Stimulated activated CD4-positive, alpha-beta T cell treated with anti-CD3 and anti-CD28 coated beads, Interleukin-1b, Interleukin-23, amount 100 ng/mL, for 24 hours (primary cell): Measurements from ENCODE around the gene BRF1.
"Not testable (repeated sequence)": the region's sequence is repeated elsewhere in the genome, so short reads cannot be mapped to it uniquely, and the experiment has no call there.

Source experiments
- DNase-seq, 4 experiments: peaks; one replicate each; pipeline ENCODE4 v3.0.0-alpha.2; 2020; ENCODE audit warnings: low read depth in 4 of 4, low spot score in 1 of 4

BRF1 gene

GRCh38 chr14:105292826-105293711 lies 7.7 kb downstream of the BRF1 start:
- no peak for DNase-seq

GRCh38 chr14:105290621-105291346 lies 10.0 kb downstream of the BRF1 start:
- DNase-seq = no peak

- not testable (repeated sequence) for DNase-seq
These were observed 11.9 kb downstream of the BRF1 start for GRCh38 chr14:105288936-105289335.

GRCh38 chr14:105287249-105288102 lies 13.3 kb downstream of the BRF1 start:
- DNase-seq = no peak

- DNase-seq = no peak
These were observed 14.0 kb downstream of the BRF1 start for GRCh38 chr14:105286759-105287144.

- DNase-seq = no peak
These were observed 15.6 kb downstream of the BRF1 start for GRCh38 chr14:105285174-105285573.

- DNase-seq = no peak
These were observed 16.9 kb downstream of the BRF1 start for GRCh38 chr14:105283899-105284298.

GRCh38 chr14:105283028-105283427 lies 17.8 kb downstream of the BRF1 start:
- no peak for DNase-seq

- no peak for DNase-seq
These were observed 18.6 kb downstream of the BRF1 start for GRCh38 chr14:105282098-105282725.

GRCh38 chr14:105281371-105282097 lies 19.3 kb downstream of the BRF1 start:
- no peak for DNase-seq

GRCh38 chr14:105280525-105280924 lies 20.3 kb downstream of the BRF1 start:
- DNase-seq = no peak

- DNase-seq = no peak
These were observed 21.0 kb downstream of the BRF1 start for GRCh38 chr14:105279642-105280361.

GRCh38 chr14:105277448-105277847 lies 23.4 kb downstream of the BRF1 start:
- DNase-seq = not testable (repeated sequence)

GRCh38 chr14:105275267-105275946 lies 25.4 kb downstream of the BRF1 start:
- no peak for DNase-seq

- no peak for DNase-seq
These were observed 26.2 kb downstream of the BRF1 start for GRCh38 chr14:105274637-105275036.

GRCh38 chr14:105273062-105273461 lies 27.7 kb downstream of the BRF1 start:
- no peak for DNase-seq

- no peak for DNase-seq
These were observed 28.2 kb downstream of the BRF1 start for GRCh38 chr14:105272623-105273022.

- DNase-seq = no peak
These were observed 29.4 kb downstream of the BRF1 start for GRCh38 chr14:105271224-105271890.
